DOHH2 (cell line): ENCODE results near the gene MTR.

Experiments used
- H3F3A ChIP-seq: fragments of 200-600 bp; sonication (generic), shearing (Covaris generic); 2 replicates; pipeline ENCODE4 v1.6.0; 2016; ENCODE audit warnings: antibody characterized with exemption, mild to moderate bottlenecking; ENCODE audit not compliant: control insufficient read depth, insufficient read depth
- H3K27ac ChIP-seq: fragments of 200-600 bp; sonication (generic); 2 replicates; pipeline ENCODE4 v1.5.1; 2014; ENCODE audit warnings: low read depth, mild to moderate bottlenecking, low read length, moderate library complexity
- H3K27me3 ChIP-seq: fragments of 200-600 bp; sonication (generic); 2 replicates; pipeline ENCODE4 v1.6.1; 2014; ENCODE audit warnings: mild to moderate bottlenecking, low read length, mixed read lengths; ENCODE audit not compliant: control insufficient read depth
- H3K36me3 ChIP-seq: fragments of 200-600 bp; sonication (generic); 2 replicates; pipeline ENCODE4 v1.6.1; 2014; ENCODE audit warnings: mild to moderate bottlenecking, low read length, moderate library complexity, mixed read lengths; ENCODE audit not compliant: control insufficient read depth
- H3K4me1 ChIP-seq: fragments of 200-600 bp; sonication (generic); 2 replicates; pipeline ENCODE4 v1.6.1; 2014; ENCODE audit warnings: mild to moderate bottlenecking, low read length, mixed read lengths; ENCODE audit not compliant: control insufficient read depth
- H3K4me2 ChIP-seq: fragments of 200-600 bp; sonication (generic); 2 replicates; pipeline ENCODE4 v1.6.0; 2014; ENCODE audit warnings: mild to moderate bottlenecking, low read length, moderate library complexity
- H3K4me3 ChIP-seq: fragments of 200-600 bp; sonication (generic); 2 replicates; pipeline ENCODE4 v1.5.1; 2014; ENCODE audit warnings: mild to moderate bottlenecking, low read length, mixed read lengths
- H3K79me2 ChIP-seq: fragments of 200-600 bp; sonication (generic); 2 replicates; pipeline ENCODE4 v1.6.1; 2014; ENCODE audit warnings: mild to moderate bottlenecking, low read length, mixed read lengths; ENCODE audit not compliant: control insufficient read depth
- H3K9me2 ChIP-seq: fragments of 200-600 bp; sonication (generic); replicated peaks from 2 replicates; pipeline ENCODE4 v1.6.1; 2014; ENCODE audit warnings: mild to moderate bottlenecking, low read length, mixed read lengths; ENCODE audit not compliant: control insufficient read depth
- H3K9me3 ChIP-seq: fragments of 200-600 bp; sonication (generic); 2 replicates; pipeline ENCODE4 v1.6.1; 2014; ENCODE audit warnings: antibody characterized with exemption, low read length, mixed read lengths; ENCODE audit not compliant: control insufficient read depth, insufficient read depth
- H4K20me1 ChIP-seq: fragments of 200-600 bp; sonication (generic); 2 replicates; pipeline ENCODE4 v1.6.0; 2014; ENCODE audit warnings: low read depth, mild to moderate bottlenecking, antibody characterized with exemption, low read length, moderate library complexity; ENCODE audit not compliant: control insufficient read depth, insufficient read depth
- CTCF ChIP-seq: fragments of 200-600 bp; sonication (generic); IDR thresholded peaks from one replicate; pipeline ENCODE4 v1.5.1; 2014; ENCODE audit warnings: antibody characterized with exemption, mild to moderate bottlenecking, low read depth, low read length; ENCODE audit not compliant: poor library complexity, severe bottlenecking
- EZH2phosphoT487 ChIP-seq: fragments of 200-600 bp; sonication (generic); IDR thresholded peaks from 2 replicates; pipeline ENCODE4 v1.6.1; 2017; ENCODE audit warnings: borderline replicate concordance, mild to moderate bottlenecking, antibody characterized with exemption, low read length, moderate library complexity, mixed read lengths

The MTR gene

GRCh38 chr1:236945002-236945401 is 149.9 kb downstream of the MTR start:
- H3F3A ChIP-seq = no peaks in the 10 kb centered on the region
- H3K9me2 ChIP-seq = no peaks in the 10 kb centered on the region
- H3K27ac ChIP-seq = no peak overlapping the region
- no peak for TF ChIP-seq CTCF
- no peak for TF ChIP-seq EZH2phosphoT487
- H3K4me3 ChIP-seq = no peak overlapping the region
- no peaks in the 10 kb centered on the region for H3K36me3 ChIP-seq
- H3K4me1 ChIP-seq = no peaks in the 10 kb centered on the region
- H4K20me1 ChIP-seq = no peaks in the 10 kb centered on the region
- H3K4me2 ChIP-seq = no peak overlapping the region
- no peaks in the 10 kb centered on the region for H3K9me3 ChIP-seq
- H3K79me2 ChIP-seq = no peaks in the 10 kb centered on the region
- no peaks in the 10 kb centered on the region for H3K27me3 ChIP-seq

- no peak overlapping the region for H3K4me3 ChIP-seq
- no peaks in the 10 kb centered on the region for H3K79me2 ChIP-seq
- no peaks in the 10 kb centered on the region for H3K4me1 ChIP-seq
- H4K20me1 ChIP-seq = no peaks in the 10 kb centered on the region
- TF ChIP-seq EZH2phosphoT487 = no peak
- TF ChIP-seq CTCF = no peak
- H3K27ac ChIP-seq = no peak overlapping the region
- no peaks in the 10 kb centered on the region for H3K36me3 ChIP-seq
- H3F3A ChIP-seq = no peaks in the 10 kb centered on the region
- no peaks in the 10 kb centered on the region for H3K27me3 ChIP-seq
- H3K9me2 ChIP-seq = no peaks in the 10 kb centered on the region
- H3K9me3 ChIP-seq = no peaks in the 10 kb centered on the region
- H3K4me2 ChIP-seq = no peak overlapping the region
Observed at GRCh38 chr1:236947794-236948193, 152.7 kb downstream of the MTR start.

GRCh38 chr1:236948381-236948780 is 153.3 kb downstream of the MTR start:
- Histone ChIP-seq H3K27ac (no peak overlapping the region), H3K9me3 (no peaks in the 10 kb centered on the region), H3F3A (no peaks in the 10 kb centered on the region), H3K36me3 (no peaks in the 10 kb centered on the region), H3K4me1 (no peaks in the 10 kb centered on the region), H3K27me3 (no peaks in the 10 kb centered on the region), H3K79me2 (no peaks in the 10 kb centered on the region), H3K4me2 (no peak overlapping the region), H4K20me1 (no peaks in the 10 kb centered on the region), H3K9me2 (no peaks in the 10 kb centered on the region), H3K4me3 (no peak overlapping the region)
- no peak for TF ChIP-seq CTCF
- no peak for TF ChIP-seq EZH2phosphoT487

GRCh38 chr1:236948996-236949395 is 153.9 kb downstream of the MTR start:
- TF ChIP-seq EZH2phosphoT487 (no peak), CTCF (no peak)

More at GRCh38 chr1:236948996-236949395, 153.9 kb downstream of the MTR start:
- Histone ChIP-seq H3K36me3 (no peaks in the 10 kb centered on the region), H3F3A (no peaks in the 10 kb centered on the region), H3K4me3 (no peak overlapping the region), H4K20me1 (no peaks in the 10 kb centered on the region), H3K9me3 (no peaks in the 10 kb centered on the region), H3K4me1 (no peaks in the 10 kb centered on the region), H3K27ac (no peak overlapping the region), H3K27me3 (no peaks in the 10 kb centered on the region), H3K9me2 (no peaks in the 10 kb centered on the region), H3K4me2 (no peak overlapping the region), H3K79me2 (no peaks in the 10 kb centered on the region)
